OCI-LY7 (cell line): ENCODE results near the gene MN1. TPM values are rescaled to one million over a fixed set of nuclear protein-coding genes. Genes with fewer than 3 reads are reported as not detected.

Experiments used
- BruUV-seq: library from RNA; stranded (reverse); fragments of 400-500 nt; replicated peaks from 2 replicates; lab custom pipeline; 2021; lab: Mats Ljungman, UMichigan
- CTCF ChIA-PET: fragments of 300-600 bp; sonication (Branson Sonifier 250); formaldehyde crosslinking; loops from one replicate; lab custom pipeline; 2022; ENCODE audit warnings: antibody characterized with exemption; ENCODE audit not compliant: unreplicated experiment; lab: Charles Lee
- POLR2A ChIA-PET: fragments of 300-600 bp; sonication (Branson Sonifier 250); formaldehyde crosslinking; loops from one replicate; lab custom pipeline; 2022; ENCODE audit warnings: antibody characterized with exemption; lab: Charles Lee
- DNase-seq: peaks from one replicate; pipeline ENCODE4 v3.0.0-alpha.2; 2015; ENCODE audit warnings: low spot score
- H2AFZ ChIP-seq: fragments of 200-600 bp; sonication (generic), shearing (Covaris generic); 2 replicates; pipeline ENCODE4 v1.6.1; 2014; ENCODE audit warnings: mild to moderate bottlenecking, antibody characterized with exemption, low read length, moderate library complexity
- H3K27ac ChIP-seq: fragments of 200-600 bp; sonication (generic); 2 replicates; pipeline ENCODE4 v1.5.1; 2014; ENCODE audit warnings: mixed run types, low read depth, mild to moderate bottlenecking, moderate library complexity, low read length, inconsistent platforms; ENCODE audit not compliant: poor library complexity, severe bottlenecking
- H3K36me3 ChIP-seq: fragments of 200-600 bp; sonication (generic); 2 replicates; pipeline ENCODE4 v1.6.1; 2014; ENCODE audit warnings: mild to moderate bottlenecking, antibody characterized with exemption, low read length, moderate library complexity, mixed read lengths; ENCODE audit not compliant: insufficient read depth
- H3K4me1 ChIP-seq: fragments of 200-600 bp; sonication (generic); 2 replicates; pipeline ENCODE4 v1.5.1; 2014; ENCODE audit warnings: mild to moderate bottlenecking, low read length; ENCODE audit not compliant: insufficient read depth, poor library complexity, severe bottlenecking
- H3K4me2 ChIP-seq: fragments of 200-600 bp; sonication (generic); 2 replicates; pipeline ENCODE4 v1.6.1; 2014; ENCODE audit warnings: mild to moderate bottlenecking, low read length
- H3K4me3 ChIP-seq: fragments of 200-600 bp; sonication (generic); 2 replicates; pipeline ENCODE4 v1.5.1; 2014; ENCODE audit warnings: mild to moderate bottlenecking, low read depth, low read length; ENCODE audit not compliant: poor library complexity, severe bottlenecking
- H3K79me2 ChIP-seq: fragments of 200-600 bp; sonication (generic); 2 replicates; pipeline ENCODE4 v1.6.1; 2016; ENCODE audit warnings: low read depth, mild to moderate bottlenecking, low read length, moderate library complexity, mixed read lengths; ENCODE audit not compliant: insufficient read depth
- H3K9me2 ChIP-seq: fragments of 200-600 bp; sonication (generic); 2 replicates; pipeline ENCODE4 v1.6.1; 2016; ENCODE audit warnings: mild to moderate bottlenecking, low read length, mixed read lengths; ENCODE audit not compliant: insufficient read depth
- H3K9me3 ChIP-seq: fragments of 200-600 bp; sonication (generic); 2 replicates; pipeline ENCODE4 v1.6.1; 2014; ENCODE audit warnings: mild to moderate bottlenecking, mixed run types, low read length, mixed read lengths
- H4K20me1 ChIP-seq: fragments of 200-600 bp; sonication (generic); 2 replicates; pipeline ENCODE4 v1.6.1; 2014; ENCODE audit warnings: mild to moderate bottlenecking, antibody characterized with exemption, low read length, moderate library complexity, mixed read lengths; ENCODE audit not compliant: insufficient read depth
- EZH2phosphoT487 ChIP-seq: fragments of 200-600 bp; sonication (generic); IDR thresholded peaks from 2 replicates; pipeline ENCODE4 v1.6.1; 2018; ENCODE audit warnings: low read depth, borderline replicate concordance, mild to moderate bottlenecking, mixed run types, antibody characterized with exemption, low read length, moderate library complexity, mixed read lengths
- intact Hi-C: fragments of 100-400 bp; cut with micrococcal nuclease; formaldehyde crosslinking; loops from one replicate; pipeline ENCODE4 v1.10.0; 2022; ENCODE audit not compliant: unreplicated experiment
- total RNA-seq, 2 experiments: library from RNA; depleted of rRNA in 1 of 2; stranded (reverse); fragments of >200 nt in 1 of 2; shearing (Covaris generic) in 1 of 2; gene quantifications; 2 replicates each; pipeline ENCODE4 v1.2.3, GENCODE V29; 2014 to 2022
- TF ChIP-seq, protein P1 (sequence below): fragments of 200-600 bp; sonication (generic); conservative IDR thresholded peaks from 2 replicates; pipeline ENCODE4 v1.5.1; 2014; ENCODE audit warnings: mild to moderate bottlenecking, antibody characterized with exemption, low read length, moderate library complexity, mixed read lengths

Gene MN1
- total RNA-seq, 2 experiments from 2014 or later, result 0.47 TPM; not detected in 1

DNA sequence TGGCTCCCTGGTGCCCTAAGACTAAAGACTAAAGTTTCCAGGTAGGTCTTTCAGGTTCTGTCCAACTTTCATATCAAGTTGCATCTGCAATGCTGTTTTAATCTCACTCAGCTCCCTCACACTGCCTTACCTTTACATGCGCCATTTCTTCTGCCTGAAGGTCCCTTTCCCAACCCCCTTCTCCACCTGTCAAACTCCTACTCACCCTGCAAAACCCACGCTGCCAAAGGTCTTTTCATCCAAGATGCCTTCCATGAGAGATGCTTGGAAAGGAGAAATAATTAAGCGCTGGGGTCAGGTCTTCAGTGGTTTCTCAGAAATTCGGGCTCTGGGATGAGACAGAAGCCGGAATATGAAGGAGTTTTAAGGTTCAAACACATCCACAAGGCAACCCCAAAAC, 95.1 kb downstream of the MN1 start:
- Histone ChIP-seq H3K9me2 (no peaks in the 10 kb centered on the region), H3K79me2 (no peaks in the 10 kb centered on the region), H2AFZ (no peak overlapping the region), H3K9me3 (no peaks in the 10 kb centered on the region), H4K20me1 (no peaks in the 10 kb centered on the region), H3K4me3 (no peak overlapping the region), H3K4me1 (no peaks in the 10 kb centered on the region), H3K4me2 (no peak overlapping the region), H3K36me3 (no peaks in the 10 kb centered on the region), H3K27ac (no peak overlapping the region)
- no TSS peak for BruUV-seq
- DNase-seq, result no peak
- POLR2A ChIA-PET, result no interaction called here
- TF ChIP-seq EZH2phosphoT487, result no peak
- TF ChIP-seq, protein P1, sequence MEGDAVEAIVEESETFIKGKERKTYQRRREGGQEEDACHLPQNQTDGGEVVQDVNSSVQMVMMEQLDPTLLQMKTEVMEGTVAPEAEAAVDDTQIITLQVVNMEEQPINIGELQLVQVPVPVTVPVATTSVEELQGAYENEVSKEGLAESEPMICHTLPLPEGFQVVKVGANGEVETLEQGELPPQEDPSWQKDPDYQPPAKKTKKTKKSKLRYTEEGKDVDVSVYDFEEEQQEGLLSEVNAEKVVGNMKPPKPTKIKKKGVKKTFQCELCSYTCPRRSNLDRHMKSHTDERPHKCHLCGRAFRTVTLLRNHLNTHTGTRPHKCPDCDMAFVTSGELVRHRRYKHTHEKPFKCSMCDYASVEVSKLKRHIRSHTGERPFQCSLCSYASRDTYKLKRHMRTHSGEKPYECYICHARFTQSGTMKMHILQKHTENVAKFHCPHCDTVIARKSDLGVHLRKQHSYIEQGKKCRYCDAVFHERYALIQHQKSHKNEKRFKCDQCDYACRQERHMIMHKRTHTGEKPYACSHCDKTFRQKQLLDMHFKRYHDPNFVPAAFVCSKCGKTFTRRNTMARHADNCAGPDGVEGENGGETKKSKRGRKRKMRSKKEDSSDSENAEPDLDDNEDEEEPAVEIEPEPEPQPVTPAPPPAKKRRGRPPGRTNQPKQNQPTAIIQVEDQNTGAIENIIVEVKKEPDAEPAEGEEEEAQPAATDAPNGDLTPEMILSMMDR, result no peak
- CTCF ChIA-PET, result no interaction called here
- intact Hi-C loops, result no loop called here

DNA sequence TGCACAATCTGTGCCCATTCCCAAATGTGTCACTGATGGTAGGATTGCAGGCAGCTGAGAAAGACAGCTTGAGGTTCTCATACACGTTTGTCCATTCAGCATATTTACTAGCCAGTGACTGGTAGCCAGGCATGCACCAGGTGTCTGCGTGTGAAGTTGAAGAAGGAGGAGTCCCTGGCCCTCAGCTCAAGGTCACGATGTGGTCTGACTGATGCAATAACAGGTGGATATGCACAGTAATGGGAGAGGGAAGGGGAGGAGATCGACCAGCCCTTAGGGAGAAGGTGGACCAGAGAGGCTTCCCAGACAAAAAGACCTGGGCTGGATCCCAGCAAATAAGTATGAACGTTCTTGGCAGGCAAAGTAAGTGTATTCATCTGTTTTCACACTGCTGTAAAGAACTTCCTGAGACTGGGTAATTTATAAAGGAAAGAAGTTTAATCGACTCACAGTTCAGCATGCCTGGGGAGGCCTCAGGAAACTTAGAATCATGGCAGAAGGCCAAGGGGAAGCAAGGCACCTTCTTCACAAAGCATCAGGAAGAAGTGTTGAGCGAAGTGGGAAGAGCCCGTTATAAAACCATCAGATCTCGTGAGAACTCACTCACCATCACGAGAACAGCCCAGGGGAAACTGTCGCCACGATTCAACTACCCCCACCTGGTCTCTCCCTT, 96.0 kb downstream of the MN1 start:
- Histone ChIP-seq H2AFZ (no peak overlapping the region), H4K20me1 (no peaks in the 10 kb centered on the region), H3K4me2 (no peak overlapping the region), H3K36me3 (no peaks in the 10 kb centered on the region), H3K4me1 (no peaks in the 10 kb centered on the region), H3K79me2 (no peaks in the 10 kb centered on the region), H3K9me2 (no peaks in the 10 kb centered on the region), H3K4me3 (no peak overlapping the region), H3K27ac (no peak overlapping the region), H3K9me3 (no peaks in the 10 kb centered on the region)
- intact Hi-C loops, result no loop called here
- DNase-seq, result no peak
- POLR2A ChIA-PET, result no interaction called here
- CTCF ChIA-PET, result no interaction called here
- BruUV-seq, result no TSS peak
- TF ChIP-seq, protein P1, result no peak
- no peak for TF ChIP-seq EZH2phosphoT487

DNA sequence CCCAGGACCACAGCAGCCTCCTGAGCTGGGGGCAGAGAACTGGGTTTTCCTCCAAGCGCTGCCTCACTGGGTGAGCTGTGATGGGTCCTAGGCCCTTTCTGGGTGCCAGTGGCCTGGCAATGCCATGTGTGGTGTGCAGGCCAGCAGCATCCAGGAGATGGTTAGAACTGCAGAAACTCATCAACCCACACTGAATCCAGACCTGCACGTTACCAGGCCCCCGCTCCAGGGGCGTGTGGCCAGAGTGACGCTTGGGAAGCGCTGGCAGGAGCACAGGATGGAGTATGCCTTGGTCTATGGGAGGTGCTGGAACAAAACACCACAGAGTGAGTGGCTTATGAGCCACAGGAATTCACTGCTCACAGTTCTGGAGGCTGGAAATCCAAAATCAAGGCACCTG, 97.0 kb downstream of the MN1 start:
- BruUV-seq, result no TSS peak
- no peaks in the 10 kb centered on the region for H3K36me3 ChIP-seq
- no peak overlapping the region for H3K4me3 ChIP-seq
- H4K20me1 ChIP-seq, result no peaks in the 10 kb centered on the region
- intact Hi-C loops, result no loop called here
- no peak for DNase-seq
- no peak overlapping the region for H3K4me2 ChIP-seq
- ChIA-PET CTCF (no interaction called here), POLR2A (no interaction called here)
- no peak overlapping the region for H2AFZ ChIP-seq
- H3K79me2 ChIP-seq, result no peaks in the 10 kb centered on the region
- TF ChIP-seq, protein P1, result no peak
- TF ChIP-seq EZH2phosphoT487, result no peak
- H3K4me1 ChIP-seq, result no peaks in the 10 kb centered on the region
- no peak overlapping the region for H3K27ac ChIP-seq
- H3K9me2 ChIP-seq, result no peaks in the 10 kb centered on the region
- no peaks in the 10 kb centered on the region for H3K9me3 ChIP-seq
